Activated T-cell treated with anti-CD3 and anti-CD28 coated beads, Interleukin-2, amount 50 U/mL, for 1 hour (primary cell): ENCODE results near the gene PIWIL1.

ENCODE experiments used
- DNase-seq: peaks from one replicate; pipeline ENCODE4 v3.0.0-alpha.2; 2020

PIWIL1 gene

DNA sequence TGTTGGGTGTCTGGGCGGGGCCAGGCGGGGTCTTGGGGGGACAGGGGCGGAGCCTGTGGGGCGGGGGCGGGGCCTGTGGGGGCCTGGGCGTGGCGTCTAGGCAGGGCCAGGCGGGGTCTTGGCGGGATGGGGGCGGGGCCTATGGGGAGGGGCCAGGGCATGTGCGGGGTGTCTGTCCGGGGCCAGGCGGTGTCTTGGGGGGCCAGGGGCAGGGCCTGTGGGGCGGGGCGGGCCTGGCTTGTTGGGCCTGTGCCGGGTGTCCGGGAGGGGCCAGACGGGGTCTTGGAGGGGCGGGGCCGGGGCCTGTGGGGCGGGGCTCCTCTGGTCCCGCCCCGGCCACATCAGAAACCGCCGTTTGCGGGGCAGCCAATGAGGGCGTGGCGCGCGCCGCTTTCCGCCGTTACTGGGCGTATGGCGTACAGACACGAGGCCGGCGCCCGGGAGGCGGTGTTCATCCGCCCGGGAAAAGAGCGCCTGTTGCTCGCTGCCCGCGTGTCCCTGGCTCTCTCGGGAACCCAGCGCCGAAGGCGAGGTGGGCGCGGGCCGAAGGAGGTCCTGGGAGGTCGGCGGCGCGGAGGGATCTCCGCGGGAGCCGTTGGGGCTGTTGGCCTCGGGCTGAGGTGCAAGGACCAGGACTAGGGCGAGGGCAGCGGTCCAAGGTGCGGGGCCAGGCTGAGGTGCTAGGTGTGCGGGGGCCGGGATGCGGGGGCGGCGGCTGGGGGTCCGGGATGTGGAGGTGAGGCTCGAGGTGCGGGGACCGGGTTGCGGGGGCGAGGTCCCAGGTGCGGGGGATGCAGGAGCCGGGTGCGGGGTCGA lies at the start of gene PIWIL1:
Gene PIWIL1 (plus strand): TSS at position 400 of the 816 bp plus-strand sequence. CDS start 4,705 bp downstream, outside the sequence.
- DNase-seq: no peak

DNA sequence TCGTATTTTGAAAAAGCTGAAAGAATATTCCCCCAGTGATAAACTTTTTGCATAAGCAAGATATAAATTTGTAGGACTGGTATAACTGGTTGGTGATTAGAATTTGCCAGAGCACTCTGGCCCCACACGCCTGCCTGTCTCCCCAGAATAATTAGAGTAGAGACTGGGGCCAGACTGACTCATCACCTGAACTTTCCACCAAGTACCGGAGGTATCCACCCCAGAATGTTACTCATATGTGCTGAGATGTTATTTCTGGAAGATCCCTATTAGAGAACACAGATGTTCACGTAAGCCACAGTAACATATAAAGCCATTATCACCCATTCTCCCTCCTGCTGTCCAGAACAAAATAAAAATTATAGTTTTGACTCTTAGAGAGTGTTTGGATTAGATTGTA lies 49.5 kb upstream of the PIWIL1 start:
- no peak for DNase-seq

- DNase-seq: no peak
Observed at GRCh38 chr12:130288691-130289090, 49.0 kb upstream of the PIWIL1 start.

DNA sequence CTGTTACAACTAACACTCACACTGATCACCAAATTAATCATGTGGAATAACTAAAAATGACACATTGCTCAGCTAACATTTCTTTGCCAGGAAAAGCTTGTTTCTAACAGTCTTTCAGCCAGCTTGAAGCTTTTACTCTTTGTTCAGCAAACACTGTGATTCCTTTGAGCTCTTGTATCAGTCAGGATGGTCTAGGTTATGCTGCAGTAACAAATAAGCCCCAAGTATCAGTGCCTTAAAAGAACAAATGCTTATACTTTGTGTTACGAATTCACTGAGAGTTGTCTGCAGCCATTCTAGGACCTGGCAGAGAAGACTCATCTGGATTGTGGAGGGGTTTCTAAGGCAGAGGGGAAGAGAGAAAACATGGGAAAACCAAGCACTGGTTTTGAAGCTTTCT lies 47.6 kb upstream of the PIWIL1 start:
- DNase-seq: no peak

- no peak for DNase-seq
Observed at GRCh38 chr12:130298322-130299021, 39.2 kb upstream of the PIWIL1 start.

- DNase-seq: no peak
Observed at GRCh38 chr12:130299574-130299973, 38.1 kb upstream of the PIWIL1 start.

DNA sequence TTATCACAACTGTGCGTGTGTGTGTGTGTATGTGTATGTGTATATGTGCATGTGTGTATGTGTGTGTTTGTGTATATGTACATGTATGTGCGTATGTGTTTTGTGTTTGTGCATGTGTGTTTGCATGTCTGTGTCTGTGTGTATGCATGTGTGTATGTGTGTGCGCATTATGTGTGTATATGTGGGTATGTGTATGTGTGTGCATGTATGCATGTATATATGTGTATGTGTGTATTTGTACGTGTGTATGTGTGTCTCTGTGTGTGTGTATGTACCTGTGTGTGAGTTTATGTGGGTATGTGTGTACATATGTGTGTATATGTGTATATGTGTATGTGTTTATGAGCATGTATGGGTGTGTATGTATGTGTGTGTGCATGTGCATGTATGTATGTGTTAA lies 37.6 kb upstream of the PIWIL1 start:
- no peak for DNase-seq

DNA sequence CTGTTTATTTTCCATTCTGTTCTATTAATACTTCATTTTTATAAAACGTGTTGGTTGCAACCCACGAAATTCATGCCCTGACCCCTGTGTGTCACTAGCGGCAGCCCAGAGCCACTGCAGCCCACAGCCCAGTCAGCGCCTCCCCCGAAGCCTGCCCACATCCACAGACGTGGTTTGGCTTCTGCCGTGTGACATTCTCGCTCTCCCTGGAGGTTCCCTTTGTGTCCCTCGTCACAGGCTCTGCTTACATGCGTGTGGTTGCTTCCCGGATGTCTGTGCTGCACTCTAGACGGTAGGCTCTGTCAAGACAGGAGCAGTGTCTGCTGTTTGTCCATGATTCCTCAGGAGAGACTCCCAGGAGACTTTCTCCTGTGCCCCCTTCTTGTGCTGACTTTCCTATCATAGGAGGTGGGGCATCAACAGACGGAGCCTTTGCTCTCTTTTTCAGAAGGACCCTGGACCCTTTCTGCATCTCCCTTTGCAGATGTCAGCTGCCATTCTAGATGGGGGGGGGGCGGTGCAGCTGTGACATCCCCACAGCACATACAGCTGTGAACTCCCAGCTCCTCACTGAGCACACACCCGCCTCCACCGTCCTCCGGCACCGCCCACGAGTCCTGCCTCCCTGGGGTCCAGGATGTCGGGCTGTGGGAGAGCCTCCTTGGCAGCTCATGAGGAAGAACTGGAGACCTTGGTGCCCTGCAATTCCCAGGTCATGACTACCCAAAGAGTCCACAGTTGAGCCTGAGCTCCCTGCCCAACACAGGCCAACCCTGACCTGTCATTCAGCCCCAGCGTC lies 36.8 kb upstream of the PIWIL1 start:
- DNase-seq: no peak

GRCh38 chr12:130301559-130301958 lies 36.1 kb upstream of the PIWIL1 start:
- no peak for DNase-seq

- DNase-seq: no peak
Observed at GRCh38 chr12:130303781-130304180, 33.9 kb upstream of the PIWIL1 start.

- DNase-seq: no peak
Observed at GRCh38 chr12:130307859-130308258, 29.8 kb upstream of the PIWIL1 start.

- DNase-seq: no peak
Observed at GRCh38 chr12:130308393-130308792, 29.3 kb upstream of the PIWIL1 start.

DNA sequence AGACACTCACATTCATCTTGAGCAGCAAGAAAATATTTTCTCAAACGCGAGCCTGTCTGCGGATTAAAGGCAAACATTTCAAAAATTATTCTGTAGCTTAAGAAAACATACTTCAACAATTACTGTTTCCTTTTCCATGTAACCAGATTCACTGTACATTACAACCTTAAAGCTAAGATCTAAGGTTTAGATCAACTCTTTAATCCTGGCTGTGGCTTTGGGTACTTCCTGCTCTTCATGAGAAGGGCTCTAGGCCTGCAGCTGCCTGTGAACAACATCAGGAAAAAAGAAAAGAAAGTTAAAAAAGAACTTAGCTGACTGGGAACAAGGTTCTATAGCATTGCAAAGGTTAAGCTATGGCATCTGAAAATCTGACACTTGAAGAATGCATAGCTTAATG lies 21.4 kb upstream of the PIWIL1 start:
- no peak for DNase-seq

DNA sequence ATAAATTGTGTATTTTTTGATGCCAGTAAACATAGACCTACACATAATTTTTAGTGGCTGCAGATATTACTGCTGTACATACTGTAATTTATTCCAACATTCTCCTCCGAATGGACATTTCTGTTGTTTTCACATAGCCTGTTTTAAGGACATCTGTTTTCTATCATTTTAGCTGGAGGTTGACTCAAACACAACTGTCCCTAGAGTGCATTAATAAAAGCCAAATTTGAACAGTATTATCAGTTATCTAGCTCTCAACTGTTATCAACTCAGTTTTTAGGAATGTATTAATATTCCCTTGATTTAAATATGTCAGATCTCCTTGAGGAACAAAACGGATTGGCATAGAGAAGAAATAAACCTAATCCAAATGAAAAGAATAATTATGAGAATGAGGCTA lies 17.2 kb upstream of the PIWIL1 start:
- no peak for DNase-seq

- DNase-seq: no peak
Observed at GRCh38 chr12:130322263-130322662, 15.4 kb upstream of the PIWIL1 start.

DNA sequence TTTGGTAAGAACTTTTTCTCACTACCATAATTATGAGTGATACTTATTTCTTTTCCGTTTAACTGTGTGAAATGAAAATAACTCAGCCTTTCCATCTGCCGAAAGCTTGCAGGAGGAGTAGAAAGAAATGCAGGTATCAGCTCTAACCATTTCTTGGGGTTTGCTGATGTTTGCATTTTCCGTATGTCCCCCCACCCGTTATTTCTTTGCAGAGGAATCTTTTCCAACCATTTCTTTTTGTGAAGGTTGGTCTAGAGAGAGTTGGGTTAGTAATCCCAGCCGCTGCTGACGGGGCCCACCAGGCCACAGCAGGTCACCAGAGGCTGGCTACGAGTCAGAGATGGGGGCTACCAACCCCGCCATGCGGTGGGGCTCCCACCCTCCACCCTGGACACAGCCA lies 7.0 kb upstream of the PIWIL1 start:
- no peak for DNase-seq

DNA sequence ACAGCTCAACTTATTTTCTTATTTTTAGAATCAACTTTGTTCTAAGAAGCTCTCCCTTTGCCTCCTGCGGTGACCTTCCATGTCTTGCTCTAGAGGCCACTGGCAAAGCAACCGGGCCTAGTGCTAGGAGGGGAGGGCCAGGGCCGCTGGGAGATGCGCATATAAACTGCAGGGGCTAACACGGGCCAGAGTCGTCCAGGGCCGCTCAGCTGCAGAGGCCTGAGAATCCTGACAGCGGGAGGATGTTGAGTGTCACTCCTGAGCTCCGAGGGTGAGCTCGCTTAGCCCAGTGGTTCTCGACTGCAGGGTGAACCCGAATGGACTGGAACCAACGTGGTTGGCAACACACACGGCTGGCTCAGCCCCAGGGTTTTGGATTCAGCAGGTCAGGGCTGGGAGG lies 6.5 kb upstream of the PIWIL1 start:
- DNase-seq: no peak

DNA sequence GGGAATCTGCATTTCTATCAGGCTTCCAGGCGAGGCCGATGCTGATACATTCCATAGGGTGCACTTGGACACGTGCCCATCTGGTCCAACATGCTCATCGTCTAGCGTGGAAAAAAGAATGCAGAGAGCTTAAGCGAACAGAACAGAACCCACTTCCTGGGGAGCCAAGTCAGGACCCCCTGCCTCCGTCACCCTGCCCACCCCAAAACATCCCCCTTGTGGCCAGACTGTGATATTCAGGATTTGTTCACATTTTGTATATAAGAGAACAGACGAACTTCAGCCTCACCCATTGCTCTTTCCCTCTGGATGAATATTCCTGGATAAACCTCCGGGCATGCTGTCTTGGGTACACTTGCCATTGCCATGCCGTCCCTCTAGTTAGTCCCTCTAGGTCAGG lies 4.3 kb upstream of the PIWIL1 start:
- DNase-seq: no peak

- no peak for DNase-seq
Observed at GRCh38 chr12:130334399-130334798, 3.3 kb upstream of the PIWIL1 start.

GRCh38 chr12:130334937-130335336 lies 2.8 kb upstream of the PIWIL1 start:
- DNase-seq: no peak

- DNase-seq: no peak
Observed at GRCh38 chr12:130335517-130336392, 1.9 kb upstream of the PIWIL1 start.

DNA sequence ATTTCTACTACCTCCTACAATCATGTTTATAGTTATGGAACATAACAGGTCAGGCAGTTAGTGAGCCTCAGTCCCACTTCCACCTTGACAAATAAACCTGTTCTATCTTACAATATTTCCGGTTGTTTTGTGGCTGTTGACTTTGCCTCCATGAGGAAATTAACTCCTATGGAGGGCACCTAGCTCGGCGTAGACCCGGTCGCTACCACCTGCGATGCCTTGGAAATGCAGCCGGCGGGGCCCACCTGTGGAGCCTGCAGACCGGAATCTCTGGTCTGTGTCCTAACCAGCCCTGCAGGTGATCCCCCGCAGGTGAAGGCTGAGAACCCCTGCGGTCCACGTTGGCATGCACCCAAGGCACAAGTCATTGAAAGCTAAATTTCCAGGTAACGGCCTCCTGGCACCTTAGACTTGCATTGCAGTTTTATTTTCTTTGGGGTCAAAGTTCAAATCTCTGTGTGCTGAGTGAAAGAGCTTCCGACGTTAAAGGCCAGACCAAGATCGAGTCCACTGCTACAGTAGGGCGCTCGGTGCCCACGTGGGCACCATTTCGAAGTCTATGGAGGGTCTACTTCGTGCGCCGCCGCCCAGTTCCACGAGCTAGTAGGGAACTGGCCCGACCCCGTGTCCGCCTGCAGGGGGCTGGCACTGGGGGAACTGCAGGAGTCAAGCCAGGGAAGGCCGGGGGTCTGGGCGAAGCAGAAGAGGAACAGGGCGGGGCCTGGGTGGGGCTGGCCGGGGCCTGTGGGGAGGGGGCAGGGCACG lies 782 bp upstream of the PIWIL1 start:
- DNase-seq: no peak
